Trophoblast cell (in vitro differentiated cells and primary cell): ENCODE results near the gene ADARB1.

ENCODE experiments used
- DNase-seq, 2 donors: peaks; one replicate each; pipeline ENCODE4 v3.0.0-alpha.2; 2016
- H2AFZ ChIP-seq: 2 replicates; pipeline ENCODE4 v1.6.1; 2013; ENCODE audit warnings: low read length, moderate library complexity, mild to moderate bottlenecking; ENCODE audit not compliant: insufficient read depth, poor library complexity
- H2AK5ac ChIP-seq: 2 replicates; pipeline ENCODE4 v1.6.1; 2013; ENCODE audit warnings: mild to moderate bottlenecking, low read length
- H2BK120ac ChIP-seq: 2 replicates; pipeline ENCODE4 v1.6.1; 2013; ENCODE audit warnings: low read length, mild to moderate bottlenecking, moderate library complexity; ENCODE audit not compliant: insufficient read depth, poor library complexity
- H2BK12ac ChIP-seq: 2 replicates; pipeline ENCODE4 v1.6.1; 2013; ENCODE audit warnings: mild to moderate bottlenecking, low read length, moderate library complexity
- H2BK5ac ChIP-seq: 2 replicates; pipeline ENCODE4 v1.6.1; 2013; ENCODE audit warnings: low read length, low read depth, moderate library complexity, mild to moderate bottlenecking; ENCODE audit not compliant: poor library complexity
- H3K14ac ChIP-seq: 2 replicates; pipeline ENCODE4 v1.6.1; 2013; ENCODE audit warnings: mild to moderate bottlenecking, low read length
- H3K18ac ChIP-seq: 2 replicates; pipeline ENCODE4 v1.6.1; 2013; ENCODE audit warnings: mild to moderate bottlenecking, low read length
- H3K23ac ChIP-seq: 2 replicates; pipeline ENCODE4 v1.6.1; 2013; ENCODE audit warnings: low read length
- H3K27ac ChIP-seq: 2 replicates; pipeline ENCODE4 v1.5.1; 2013; ENCODE audit warnings: low read depth, mild to moderate bottlenecking, inconsistent platforms, low read length, moderate library complexity
- H3K27me3 ChIP-seq: 2 replicates; pipeline ENCODE4 v1.6.1; 2013; ENCODE audit warnings: inconsistent platforms, mild to moderate bottlenecking, low read length, moderate library complexity; ENCODE audit not compliant: insufficient read depth
- H3K36me3 ChIP-seq, 2 experiments: 1 replicate in 1 of 2; 2 replicates in 1 of 2; pipeline ENCODE4 v1.6.1; 2013; ENCODE audit warnings: low read length in 2 of 2, mild to moderate bottlenecking in 2 of 2, moderate library complexity in 1 of 2; ENCODE audit not compliant: insufficient read depth in 2 of 2, control insufficient read depth in 1 of 2
- H3K4ac ChIP-seq: 2 replicates; pipeline ENCODE4 v1.6.1; 2013; ENCODE audit warnings: low read depth, mild to moderate bottlenecking, low read length, moderate library complexity
- H3K4me1 ChIP-seq, 2 experiments: 1 replicate in 1 of 2; 2 replicates in 1 of 2; pipeline ENCODE4 v1.6.1; 2013; ENCODE audit warnings: low read length in 2 of 2, mild to moderate bottlenecking in 2 of 2, moderate library complexity in 1 of 2; ENCODE audit not compliant: insufficient read depth in 2 of 2, control insufficient read depth in 1 of 2
- H3K4me2 ChIP-seq: 2 replicates; pipeline ENCODE4 v1.6.1; 2013; ENCODE audit warnings: inconsistent platforms, mild to moderate bottlenecking, low read length, moderate library complexity
- H3K4me3 ChIP-seq: 2 replicates; pipeline ENCODE4 v1.5.1; 2013; ENCODE audit warnings: mild to moderate bottlenecking, low read depth, low read length, inconsistent platforms
- H3K79me1 ChIP-seq: one replicate; pipeline ENCODE4 v1.6.1; 2013; ENCODE audit warnings: low read length
- H3K79me2 ChIP-seq: 2 replicates; pipeline ENCODE4 v1.6.1; 2013; ENCODE audit warnings: low read length, mild to moderate bottlenecking; ENCODE audit not compliant: control insufficient read depth, insufficient read depth, poor library complexity
- H3K9ac ChIP-seq: 2 replicates; pipeline ENCODE4 v1.6.1; 2013; ENCODE audit warnings: mild to moderate bottlenecking, low read length
- H3K9me3 ChIP-seq: 2 replicates; pipeline ENCODE4 v1.6.1; 2013; ENCODE audit warnings: low read depth, mild to moderate bottlenecking, control low read depth, inconsistent platforms, low read length; ENCODE audit not compliant: insufficient read depth
- H4K12ac ChIP-seq: 2 replicates; pipeline ENCODE4 v1.6.1; 2013; ENCODE audit warnings: low read depth, mild to moderate bottlenecking, low read length, moderate library complexity
- H4K8ac ChIP-seq: 2 replicates; pipeline ENCODE4 v1.6.1; 2013; ENCODE audit warnings: low read depth, mild to moderate bottlenecking, low read length, moderate library complexity
- H4K91ac ChIP-seq: one replicate; pipeline ENCODE4 v1.6.1; 2013; ENCODE audit warnings: low read depth, mild to moderate bottlenecking, low read length, moderate library complexity
- WGBS: extraction: QIAGEN DNeasy Blood & Tissue Kit; methylation state at CpG from one replicate; pipeline ENCODE4 v1.1.7; 2013; ENCODE audit warnings: missing lambda C conversion rate; ENCODE audit not compliant: insufficient read length, insufficient coverage; ENCODE audit errors: extremely low coverage; 5-methylcytosine and 5-hydroxymethylcytosine counted together

ADARB1 gene

GRCh38 chr21:45055861-45056260, 18.5 kb upstream of the ADARB1 start:
- no CpG with 5 or more reads among the region's 16 CpGs for WGBS
- H3K79me1 ChIP-seq = no peaks in the 10 kb centered on the region
- no peak overlapping the region for H4K8ac ChIP-seq
- no peaks in the 10 kb centered on the region for H3K36me3 ChIP-seq
- no peaks in the 10 kb centered on the region for H3K4me1 ChIP-seq
- no peak overlapping the region for H4K12ac ChIP-seq
- no peak overlapping the region for H2AFZ ChIP-seq
- no peak overlapping the region for H3K18ac ChIP-seq
- H2BK12ac ChIP-seq = no peak overlapping the region
- no peak overlapping the region for H3K9ac ChIP-seq
- peaks cover 2% of the 10 kb centered on the region for H3K79me2 ChIP-seq
- no peak overlapping the region for H3K4me2 ChIP-seq
- no peak overlapping the region for H2BK5ac ChIP-seq
- no peak overlapping the region for H2AK5ac ChIP-seq
- no peaks in the 10 kb centered on the region for H3K27me3 ChIP-seq
- no peak overlapping the region for H3K4me3 ChIP-seq
- DNase-seq = no peak
- H3K9me3 ChIP-seq = peaks cover 4% of the 10 kb centered on the region
- H4K91ac ChIP-seq = no peak overlapping the region
- no peak overlapping the region for H3K23ac ChIP-seq
- no peak overlapping the region for H3K14ac ChIP-seq
- no peak overlapping the region for H3K4ac ChIP-seq
- H3K27ac ChIP-seq = no peak overlapping the region
- H2BK120ac ChIP-seq = no peak overlapping the region

- Histone ChIP-seq H3K23ac (no peak overlapping the region), H3K27me3 (no peaks in the 10 kb centered on the region), H2AK5ac (no peak overlapping the region), H4K12ac (no peak overlapping the region), H3K4me2 (no peak overlapping the region), H3K18ac (no peak overlapping the region), H3K14ac (no peak overlapping the region), H4K8ac (no peak overlapping the region), H3K9ac (no peak overlapping the region), H3K9me3 (peaks cover 4% of the 10 kb centered on the region), H3K4me1 (no peaks in the 10 kb centered on the region), H4K91ac (no peak overlapping the region), H3K4me3 (no peak overlapping the region), H3K79me1 (no peaks in the 10 kb centered on the region), H3K36me3 (no peaks in the 10 kb centered on the region), H3K4ac (no peak overlapping the region), H3K79me2 (peaks cover 2% of the 10 kb centered on the region), H2AFZ (no peak overlapping the region), H2BK120ac (no peak overlapping the region), H3K27ac (no peak overlapping the region), H2BK5ac (no peak overlapping the region), H2BK12ac (no peak overlapping the region)
- no peak for DNase-seq
- no CpG with 5 or more reads among the region's 22 CpGs for WGBS
Measured at GRCh38 chr21:45056296-45056904, 18.0 kb upstream of the ADARB1 start.

GRCh38 chr21:45056917-45057560, 17.3 kb upstream of the ADARB1 start:
- H3K18ac ChIP-seq = no peak overlapping the region
- H2BK5ac ChIP-seq = no peak overlapping the region
- no peaks in the 10 kb centered on the region for H3K79me1 ChIP-seq
- no CpG with 5 or more reads among the region's 12 CpGs for WGBS
- peaks cover 2% of the 10 kb centered on the region for H3K79me2 ChIP-seq
- H2AK5ac ChIP-seq = peak overlapping the region; percentile 22
- no peak overlapping the region for H4K12ac ChIP-seq
- no peak overlapping the region for H3K4me2 ChIP-seq
- no peak overlapping the region for H2AFZ ChIP-seq
- no peak overlapping the region for H2BK120ac ChIP-seq
- H3K36me3 ChIP-seq = no peaks in the 10 kb centered on the region
- H3K4me3 ChIP-seq = no peak overlapping the region
- DNase-seq = no peak
- no peak overlapping the region for H3K23ac ChIP-seq
- H3K4ac ChIP-seq = no peak overlapping the region
- H3K14ac ChIP-seq = no peak overlapping the region
- no peak overlapping the region for H4K8ac ChIP-seq
- no peak overlapping the region for H4K91ac ChIP-seq
- H3K27ac ChIP-seq = no peak overlapping the region
- peaks cover 4% of the 10 kb centered on the region for H3K9me3 ChIP-seq
- H3K9ac ChIP-seq = peak overlapping the region; percentile 21
- no peaks in the 10 kb centered on the region for H3K27me3 ChIP-seq
- no peaks in the 10 kb centered on the region for H3K4me1 ChIP-seq
- H2BK12ac ChIP-seq = no peak overlapping the region

GRCh38 chr21:45057886-45058285, 16.5 kb upstream of the ADARB1 start:
- no peak overlapping the region for H2AK5ac ChIP-seq
- H3K9ac ChIP-seq = no peak overlapping the region
- no peak overlapping the region for H3K27ac ChIP-seq
- H2BK12ac ChIP-seq = no peak overlapping the region
- H2BK5ac ChIP-seq = no peak overlapping the region
- no peaks in the 10 kb centered on the region for H3K27me3 ChIP-seq
- H3K18ac ChIP-seq = no peak overlapping the region
- H3K23ac ChIP-seq = no peak overlapping the region
- no peak overlapping the region for H2AFZ ChIP-seq
- H3K14ac ChIP-seq = no peak overlapping the region
- H3K4me3 ChIP-seq = no peak overlapping the region
- no peak overlapping the region for H4K91ac ChIP-seq
- no peak overlapping the region for H4K8ac ChIP-seq
- no peak overlapping the region for H3K4ac ChIP-seq
- H4K12ac ChIP-seq = no peak overlapping the region
- no peaks in the 10 kb centered on the region for H3K36me3 ChIP-seq
- no peaks in the 10 kb centered on the region for H3K4me1 ChIP-seq
- no peaks in the 10 kb centered on the region for H3K79me1 ChIP-seq
- WGBS = no CpG with 5 or more reads among the region's 14 CpGs
- H3K4me2 ChIP-seq = no peak overlapping the region
- no peak for DNase-seq
- peaks cover 2% of the 10 kb centered on the region for H3K79me2 ChIP-seq
- no peak overlapping the region for H2BK120ac ChIP-seq
- H3K9me3 ChIP-seq = peaks cover 4% of the 10 kb centered on the region
